ENCODE measurements around the gene GPATCH8.
"Not testable (repeated sequence)": the region's sequence is repeated elsewhere in the genome, so short reads cannot be mapped to it uniquely, and the experiment has no call there.

GPATCH8 gene

DNA sequence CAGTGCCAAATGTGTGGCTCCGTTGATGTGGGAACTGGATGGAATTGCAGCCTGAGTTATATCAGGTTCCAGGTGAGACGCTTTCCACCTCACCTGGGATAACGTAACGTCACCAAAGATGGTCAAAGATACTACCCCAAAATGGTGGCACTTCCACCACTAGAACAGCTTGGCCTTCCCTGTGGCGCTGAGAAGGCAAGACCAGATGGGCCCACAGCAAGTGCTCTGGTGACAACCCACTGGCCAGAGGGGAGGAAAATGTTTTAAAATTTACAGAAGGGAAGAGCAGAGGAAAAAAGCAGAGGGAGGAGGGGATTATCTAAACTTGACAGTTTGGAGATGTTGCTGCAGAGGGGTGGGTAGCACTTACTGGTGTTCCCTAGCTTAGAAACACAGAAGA is 106.3 kb downstream of the GPATCH8 start:
- no peak for DNase-seq

DNA sequence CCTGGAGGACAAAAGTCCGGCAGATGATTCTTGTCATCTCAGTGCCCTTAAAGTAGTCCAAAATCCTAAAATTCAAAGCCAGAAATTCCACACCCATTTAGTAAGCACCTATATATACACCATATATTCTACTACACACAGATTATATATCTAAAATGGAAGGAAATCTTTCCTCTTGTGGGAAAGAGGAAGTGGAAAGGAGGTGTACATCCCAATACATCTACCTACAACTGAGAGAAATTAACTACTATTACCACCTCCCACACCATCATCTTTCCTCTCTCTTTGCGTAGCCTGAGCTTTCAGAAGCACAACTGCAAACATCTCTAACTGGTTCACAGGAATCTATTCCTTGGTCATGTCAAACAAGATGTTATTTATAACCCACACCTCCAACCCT is 108.4 kb downstream of the GPATCH8 start:
- no peak for DNase-seq

DNA sequence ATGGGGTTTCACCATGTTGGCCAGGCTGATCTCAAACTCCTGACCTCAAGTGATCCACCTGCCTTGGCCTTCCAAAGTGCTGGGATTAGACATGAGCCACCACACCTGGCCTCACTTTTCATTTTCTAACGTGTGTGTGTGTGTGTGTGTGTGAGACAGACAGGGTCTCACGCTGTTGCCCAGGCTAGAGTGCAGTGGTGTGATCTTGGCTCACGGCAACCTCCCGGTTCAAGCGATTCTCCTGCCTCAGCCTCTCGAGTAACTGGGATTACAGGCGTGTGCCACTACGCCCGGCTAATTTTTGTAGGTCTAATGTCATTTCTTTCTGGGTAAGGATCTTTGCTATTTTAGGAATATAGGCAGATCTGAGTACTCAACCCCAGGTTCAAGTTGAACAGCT is 109.1 kb downstream of the GPATCH8 start:
- DNase-seq: not testable (repeated sequence)

DNA sequence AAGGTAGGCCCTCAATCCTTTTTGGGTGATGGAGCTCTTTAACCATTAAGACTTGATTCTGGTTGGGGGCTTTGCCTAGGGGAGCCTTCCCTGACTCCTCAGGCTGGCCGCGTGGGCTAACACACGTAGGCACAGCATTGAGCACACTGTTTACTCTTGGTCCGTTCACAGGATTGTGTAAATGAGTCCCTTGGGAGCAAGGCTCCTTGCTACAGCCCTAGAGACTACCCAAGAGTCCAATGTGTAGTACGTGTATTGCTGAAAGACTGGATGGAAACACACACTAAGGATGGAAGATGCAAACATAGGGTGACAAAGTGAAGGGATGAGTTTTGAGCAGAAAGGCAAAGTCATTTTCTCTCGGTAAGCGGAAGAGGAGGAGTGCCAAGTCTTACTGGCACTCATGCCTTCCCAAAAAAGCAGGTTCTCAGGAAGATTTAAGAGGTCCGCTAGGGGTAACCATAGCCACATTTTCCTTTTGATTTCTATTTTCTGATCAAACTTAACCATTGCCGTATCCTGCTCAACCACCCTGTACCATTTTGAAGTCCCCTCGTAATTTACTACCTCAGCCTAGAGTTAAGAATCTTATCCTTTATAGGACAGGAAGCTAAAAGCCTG is 112.8 kb downstream of the GPATCH8 start:
- no peak for DNase-seq

DNA sequence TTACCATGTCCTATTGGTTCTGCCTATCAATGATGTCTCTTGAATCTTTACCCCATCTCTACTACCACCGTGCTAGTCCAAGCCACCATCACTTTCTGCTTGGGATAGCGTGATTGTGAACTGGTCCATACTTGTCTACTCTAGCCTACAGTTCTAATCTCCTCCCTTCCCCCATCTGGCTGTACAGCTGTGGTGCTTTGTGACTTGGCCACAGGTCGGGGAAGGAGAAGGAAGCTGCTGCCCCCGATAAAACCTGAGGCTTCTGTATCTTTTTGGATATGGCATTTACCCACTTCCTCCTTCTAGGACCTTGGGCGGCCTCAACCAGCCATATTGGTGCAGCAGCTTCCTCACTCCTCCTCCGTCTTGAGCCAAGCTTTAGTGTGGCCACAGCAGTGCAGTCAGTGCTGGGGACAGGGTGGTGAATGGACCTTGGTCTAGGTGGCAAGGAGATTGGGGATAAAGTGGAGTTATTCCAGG is 113.4 kb downstream of the GPATCH8 start:
- no peak for DNase-seq

DNA sequence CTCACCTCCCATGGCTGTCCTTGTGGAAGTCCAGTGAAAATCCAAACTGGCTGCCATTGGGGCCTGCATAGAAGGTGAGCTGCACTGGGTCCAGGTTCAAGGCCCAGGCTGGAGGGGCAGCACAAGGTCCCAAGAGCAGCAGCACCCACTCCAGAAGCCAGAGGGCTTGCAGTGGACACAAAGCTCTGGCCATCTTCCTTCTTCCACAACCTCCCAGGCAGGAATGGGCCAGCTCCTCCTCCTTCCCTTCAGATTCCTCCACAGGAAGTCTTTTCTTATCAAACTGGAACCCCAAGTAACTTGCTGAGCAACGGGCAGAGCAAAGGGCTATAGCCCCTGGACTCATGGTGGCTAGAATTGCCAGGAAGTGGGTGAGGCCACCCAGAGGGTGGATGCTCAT is 113.9 kb downstream of the GPATCH8 start, which contains the start of gene ITGA2B:
ITGA2B (minus strand) TSS at position 369 of the 400 bp plus-strand sequence; CDS start at position 193, 176 bp downstream.
- no peak for DNase-seq

DNA sequence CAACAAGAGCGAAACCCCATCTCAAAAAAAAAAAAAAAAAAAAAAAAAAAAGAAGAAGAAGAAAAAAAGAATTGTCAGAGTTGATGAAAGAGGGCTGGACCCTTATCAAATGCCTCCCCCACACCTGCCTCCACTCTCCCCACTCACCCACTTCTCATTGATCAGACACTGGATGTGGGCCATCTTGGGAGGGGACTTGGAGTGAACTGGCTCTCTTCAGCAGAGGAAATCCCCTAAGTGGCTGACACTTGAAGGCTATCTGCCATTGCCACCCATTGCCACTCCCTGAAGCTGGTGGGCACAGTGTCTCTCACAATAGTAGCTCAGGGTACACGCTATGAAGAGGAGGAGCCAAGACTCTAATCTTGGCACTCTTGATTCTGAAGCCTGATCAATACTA is 115.4 kb downstream of the GPATCH8 start:
- no peak for DNase-seq

DNA sequence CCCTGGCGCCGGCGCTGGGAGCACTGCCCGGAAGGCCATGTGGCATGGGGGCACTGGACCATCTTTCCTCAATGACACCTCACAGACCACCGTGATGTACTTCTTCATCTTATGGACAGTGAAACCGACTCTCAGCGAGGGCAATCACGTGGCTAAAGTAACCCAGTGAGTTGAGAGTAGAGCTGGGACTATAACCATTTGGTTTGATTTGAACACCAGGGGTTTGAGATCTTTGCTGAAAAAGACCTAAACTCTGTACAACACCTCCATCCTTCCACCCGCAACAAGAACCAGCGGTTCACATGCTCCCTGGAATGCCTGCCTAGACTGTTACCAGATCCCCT is 117.1 kb downstream of the GPATCH8 start:
- DNase-seq: no peak

DNA sequence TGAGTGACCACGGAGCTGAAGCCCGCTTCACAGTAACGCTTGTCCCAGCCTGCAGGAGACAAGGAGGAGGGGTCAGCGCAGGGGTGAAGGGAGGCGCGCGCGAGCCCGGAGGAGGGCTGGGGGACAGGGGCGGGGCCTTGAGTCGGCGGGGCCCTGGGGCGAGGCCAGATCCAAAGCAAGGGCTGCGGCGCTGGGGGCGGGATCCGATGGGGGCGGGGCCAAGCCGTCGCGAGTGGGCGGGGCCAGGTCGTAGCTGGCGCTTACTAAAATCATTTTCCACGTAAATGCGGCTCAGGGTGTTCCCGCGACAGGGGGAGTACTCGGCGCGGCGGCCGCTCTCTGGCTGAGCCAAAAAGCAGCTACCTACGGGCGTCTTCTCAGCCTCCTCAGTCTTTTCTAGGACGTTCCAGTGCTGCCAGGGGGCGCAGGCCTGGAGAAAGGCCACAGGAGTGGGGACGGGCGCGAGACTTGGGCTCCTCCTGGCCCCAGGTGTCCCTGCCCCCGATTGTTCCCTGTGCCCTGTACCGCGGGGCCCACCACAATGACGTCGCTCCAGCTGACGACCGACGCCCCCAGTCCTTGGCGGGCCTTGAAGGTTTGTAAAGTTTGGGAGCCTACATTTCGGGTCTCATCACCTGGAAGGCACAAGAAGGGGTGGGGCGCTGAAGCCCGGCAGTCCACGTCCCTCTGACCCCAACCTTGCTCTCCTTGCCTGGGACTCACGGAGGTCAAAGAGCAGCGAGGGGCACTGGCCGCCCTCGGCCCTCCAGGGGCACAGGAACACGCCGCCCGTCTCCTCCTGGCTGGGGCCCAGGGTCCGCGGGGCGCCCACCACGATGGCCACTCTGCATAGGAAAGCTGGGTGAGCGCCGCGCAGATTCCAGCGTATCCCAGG is 117.7 kb downstream of the GPATCH8 start:
- DNase-seq: peak; percentile 68

DNA sequence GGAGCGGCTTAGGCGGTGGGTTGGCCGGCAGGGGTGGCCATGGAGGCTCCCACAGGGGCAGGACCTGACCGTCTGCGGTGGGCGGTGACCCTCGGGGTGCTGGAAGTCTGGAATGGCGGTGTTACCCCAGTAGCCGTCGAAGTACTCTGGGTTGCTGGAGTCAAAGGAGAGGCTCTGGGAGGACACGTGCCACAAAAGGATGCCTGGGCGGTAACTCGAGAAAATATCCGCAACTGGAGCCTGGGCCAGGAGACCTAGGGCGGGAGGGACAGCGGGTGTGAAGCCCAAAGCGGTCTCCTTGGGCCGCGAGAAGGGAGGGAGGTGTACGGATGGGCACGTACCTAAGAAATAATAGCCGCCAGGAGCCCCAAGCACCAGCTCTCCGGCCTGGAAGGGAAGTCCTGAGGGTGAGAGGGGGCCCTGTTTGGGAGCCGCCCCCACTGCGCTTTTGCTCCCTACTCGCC is 118.4 kb downstream of the GPATCH8 start:
- DNase-seq: no peak

DNA sequence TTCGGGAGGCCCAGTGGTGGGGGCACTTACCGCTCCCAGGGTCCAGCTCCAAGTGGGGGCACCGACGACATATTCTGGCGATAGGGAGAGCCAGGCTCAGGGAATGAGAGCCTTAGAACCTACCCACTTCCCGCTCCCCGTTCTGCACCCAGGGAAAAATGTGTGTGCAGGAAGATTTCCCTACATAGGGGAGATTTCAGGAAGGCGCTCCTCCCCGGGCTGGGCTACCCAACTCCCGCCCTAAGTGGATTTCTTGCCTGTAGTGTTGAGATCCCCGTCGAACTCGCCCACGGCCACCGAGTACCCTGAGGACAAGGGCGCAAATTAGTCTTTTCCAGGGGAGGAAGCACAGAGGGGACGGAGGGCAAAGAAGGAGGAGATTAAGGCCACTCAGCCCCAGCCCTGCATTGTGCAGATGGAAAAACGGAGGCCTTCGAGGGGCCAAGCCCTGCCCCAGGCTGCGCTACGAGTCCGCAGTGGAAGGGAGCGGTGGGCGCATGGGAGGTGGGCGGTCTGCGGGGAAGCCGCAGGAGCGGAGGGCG is 118.9 kb downstream of the GPATCH8 start:
- no peak for DNase-seq

DNA sequence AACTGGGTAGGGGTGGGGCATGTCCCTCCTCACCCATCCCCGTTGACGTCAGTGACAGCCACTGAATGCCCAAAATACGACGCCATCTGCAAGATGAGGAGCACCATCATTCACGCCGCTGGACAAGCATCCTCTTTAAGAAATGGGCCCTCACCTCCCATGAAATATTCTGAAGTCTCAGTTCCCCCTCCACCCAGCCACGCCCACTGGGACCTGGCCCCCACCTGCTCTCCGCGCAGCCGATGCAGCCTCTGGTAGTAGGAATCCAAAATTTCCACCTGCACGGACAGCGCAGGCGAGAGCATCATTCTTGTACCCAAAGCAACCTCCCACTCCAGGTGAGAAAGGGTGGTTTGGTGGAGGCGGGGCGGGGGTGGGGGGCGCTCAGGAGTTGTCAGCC is 119.3 kb downstream of the GPATCH8 start:
- DNase-seq: no peak

DNA sequence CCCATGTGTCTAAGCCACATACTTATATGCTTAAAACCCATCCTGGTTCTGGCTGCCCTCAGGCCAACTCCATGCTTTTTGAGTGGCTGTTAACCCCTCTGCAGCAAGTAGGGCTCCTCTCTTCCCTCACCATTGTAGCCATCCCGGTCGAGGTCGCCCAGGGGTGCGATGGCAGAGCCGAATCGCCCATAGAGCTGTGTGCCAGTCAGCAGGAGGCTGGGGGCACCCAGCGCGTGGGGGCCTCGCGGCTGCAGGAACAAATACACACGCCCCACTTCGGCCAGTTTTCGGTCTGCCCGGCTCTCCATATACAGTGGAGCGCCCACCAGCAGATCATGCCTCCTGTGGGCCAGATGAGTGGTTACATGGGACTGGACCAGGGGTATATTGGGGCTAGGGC is 119.8 kb downstream of the GPATCH8 start:
- no peak for DNase-seq

DNA sequence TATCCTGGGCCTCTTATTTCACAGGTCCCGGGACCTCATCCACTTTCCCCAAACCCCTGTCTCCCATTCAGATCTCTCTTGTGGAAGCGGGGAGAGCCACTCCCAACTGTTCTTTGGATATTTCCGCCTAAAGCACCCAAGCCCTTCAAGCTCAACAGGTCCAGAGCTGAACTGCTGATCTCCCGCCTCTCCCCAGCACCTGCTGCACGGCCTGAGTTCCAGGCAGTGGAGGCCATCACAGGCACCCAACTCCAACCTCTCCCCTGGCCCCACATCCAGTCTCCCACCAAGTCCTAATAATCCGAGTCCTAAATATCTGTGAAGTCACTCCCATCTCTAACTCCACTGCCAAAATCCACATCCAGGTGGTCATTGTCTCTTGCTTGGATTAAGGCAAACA is 120.3 kb downstream of the GPATCH8 start:
- DNase-seq: no peak

DNA sequence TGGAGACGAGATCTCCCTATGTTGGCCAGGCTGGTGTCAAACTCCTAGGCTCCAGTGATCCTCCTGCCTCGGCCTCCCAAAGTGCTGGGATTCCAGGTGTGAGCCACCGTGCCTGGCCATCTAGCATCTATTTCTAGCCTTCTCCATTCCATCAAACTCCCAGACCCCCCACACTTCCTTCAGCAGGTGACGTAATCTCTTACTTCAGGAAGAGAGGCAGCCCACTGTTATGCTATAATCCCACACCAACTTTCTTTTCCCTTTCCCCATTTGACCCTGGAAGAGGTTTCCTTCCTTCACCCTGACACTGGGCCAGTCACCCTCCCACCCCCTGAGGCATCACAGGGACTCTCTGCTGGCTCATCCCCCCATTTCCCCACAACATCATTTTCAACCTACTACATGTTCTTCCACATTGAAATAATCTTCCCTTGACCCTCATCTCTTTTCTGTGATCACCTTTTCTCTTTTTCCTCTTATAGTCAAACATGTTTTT is 121.3 kb downstream of the GPATCH8 start:
- DNase-seq: no peak

DNA sequence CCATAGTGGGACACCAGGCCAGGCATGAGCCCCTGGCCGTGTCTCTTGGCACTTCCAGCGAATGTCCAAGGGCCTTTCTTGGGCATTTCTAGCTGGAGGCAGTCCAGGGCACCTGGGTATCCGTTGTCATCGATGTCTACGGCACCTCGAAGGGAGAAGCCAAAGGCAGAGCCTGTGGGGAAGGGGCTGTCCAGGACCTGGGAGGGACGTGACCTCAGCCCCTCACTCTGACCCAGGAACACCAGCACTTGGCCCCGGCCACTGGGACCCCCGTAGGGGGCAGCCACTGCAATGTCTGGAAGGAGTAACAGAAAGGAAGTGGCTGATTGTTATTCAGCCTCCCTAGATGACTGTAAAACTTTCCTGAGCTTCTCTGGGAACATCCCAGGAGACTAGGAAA is 122.4 kb downstream of the GPATCH8 start:
- DNase-seq: no peak

DNA sequence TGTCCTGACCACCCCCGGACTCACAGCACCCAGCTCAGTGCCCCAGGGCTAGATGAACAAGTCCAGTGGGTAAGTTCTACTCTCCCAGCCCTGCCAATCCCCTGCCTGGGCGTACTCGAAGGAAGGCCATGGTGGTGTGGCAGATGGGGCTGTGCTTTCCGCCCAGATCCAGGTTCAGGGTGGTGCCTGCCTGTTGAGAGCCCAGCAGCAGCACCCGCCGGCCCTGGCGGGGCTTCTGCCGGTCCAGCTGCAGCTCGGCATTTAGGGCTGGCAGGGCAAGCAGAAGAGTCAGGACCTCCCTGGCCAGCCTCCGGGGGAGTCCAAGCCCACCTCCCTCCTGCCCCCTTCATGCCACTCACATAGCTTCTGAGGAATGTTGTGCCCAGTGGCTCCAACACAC is 123.3 kb downstream of the GPATCH8 start:
- DNase-seq: no peak

DNA sequence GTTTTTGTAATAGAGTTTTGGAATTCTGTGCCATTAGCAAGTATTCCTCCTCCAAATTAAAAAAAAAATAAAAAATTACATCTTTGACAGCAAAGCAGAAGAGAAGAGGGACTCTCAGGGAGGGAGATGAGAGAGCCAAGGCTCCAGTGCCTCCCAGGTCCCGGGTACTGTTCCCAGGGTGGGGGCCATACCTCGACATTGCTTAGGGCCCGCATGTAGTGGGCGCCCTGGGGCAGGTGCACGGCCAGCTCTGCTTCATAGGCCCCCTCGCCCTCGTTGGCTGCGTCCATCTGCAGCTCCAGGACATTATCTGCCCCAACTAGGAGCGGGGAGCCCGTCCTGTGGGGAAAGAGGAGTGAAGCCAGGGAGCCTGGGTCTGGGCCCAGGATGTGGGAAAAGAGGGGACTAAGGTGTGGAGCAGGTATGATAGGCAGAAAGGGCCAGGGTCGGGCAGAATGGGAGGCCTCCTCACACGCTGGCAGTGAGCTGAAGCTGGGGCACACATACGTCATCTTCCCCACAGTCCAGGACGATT is 125.0 kb downstream of the GPATCH8 start:
- no peak for DNase-seq

DNA sequence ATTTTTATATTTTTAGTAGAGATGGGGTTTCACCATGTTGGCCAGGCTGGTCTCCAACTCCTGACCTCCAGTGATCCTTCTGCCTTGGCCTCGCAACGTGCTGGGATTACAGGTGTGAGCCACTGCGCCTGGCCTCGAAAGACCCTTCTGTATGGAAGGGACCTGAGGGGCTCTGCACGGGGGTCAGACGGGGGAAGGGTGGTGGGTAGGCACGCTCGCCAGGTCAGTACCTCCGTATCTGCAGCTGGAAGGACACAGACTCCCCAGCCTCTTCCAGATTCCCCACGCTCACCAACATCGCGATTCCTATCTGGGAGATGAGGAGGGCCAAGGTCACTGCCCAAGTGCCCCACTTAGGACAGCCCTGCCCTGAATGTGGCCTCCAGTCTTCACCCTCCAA is 126.4 kb downstream of the GPATCH8 start:
- DNase-seq: no peak

DNA sequence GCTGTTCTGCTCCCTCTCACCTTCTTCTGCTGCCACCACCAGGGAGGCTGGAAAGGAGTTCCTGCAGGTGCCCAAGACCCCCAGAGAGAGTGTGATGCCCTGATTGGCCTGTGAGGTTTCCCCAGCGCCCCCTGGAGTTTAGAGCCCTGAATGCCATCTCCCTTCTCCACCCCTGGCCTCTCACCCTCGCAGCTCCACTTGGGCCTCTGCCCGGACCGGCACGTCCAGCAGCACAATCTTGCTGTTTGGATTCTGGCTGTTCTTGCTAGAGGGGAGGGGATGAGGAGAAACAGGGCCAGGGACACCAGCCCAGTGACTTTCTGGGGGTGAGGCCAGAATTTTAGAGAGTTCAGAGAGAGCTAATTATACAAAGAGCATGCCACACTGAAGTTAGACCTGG is 127.1 kb downstream of the GPATCH8 start:
- DNase-seq: no peak

DNA sequence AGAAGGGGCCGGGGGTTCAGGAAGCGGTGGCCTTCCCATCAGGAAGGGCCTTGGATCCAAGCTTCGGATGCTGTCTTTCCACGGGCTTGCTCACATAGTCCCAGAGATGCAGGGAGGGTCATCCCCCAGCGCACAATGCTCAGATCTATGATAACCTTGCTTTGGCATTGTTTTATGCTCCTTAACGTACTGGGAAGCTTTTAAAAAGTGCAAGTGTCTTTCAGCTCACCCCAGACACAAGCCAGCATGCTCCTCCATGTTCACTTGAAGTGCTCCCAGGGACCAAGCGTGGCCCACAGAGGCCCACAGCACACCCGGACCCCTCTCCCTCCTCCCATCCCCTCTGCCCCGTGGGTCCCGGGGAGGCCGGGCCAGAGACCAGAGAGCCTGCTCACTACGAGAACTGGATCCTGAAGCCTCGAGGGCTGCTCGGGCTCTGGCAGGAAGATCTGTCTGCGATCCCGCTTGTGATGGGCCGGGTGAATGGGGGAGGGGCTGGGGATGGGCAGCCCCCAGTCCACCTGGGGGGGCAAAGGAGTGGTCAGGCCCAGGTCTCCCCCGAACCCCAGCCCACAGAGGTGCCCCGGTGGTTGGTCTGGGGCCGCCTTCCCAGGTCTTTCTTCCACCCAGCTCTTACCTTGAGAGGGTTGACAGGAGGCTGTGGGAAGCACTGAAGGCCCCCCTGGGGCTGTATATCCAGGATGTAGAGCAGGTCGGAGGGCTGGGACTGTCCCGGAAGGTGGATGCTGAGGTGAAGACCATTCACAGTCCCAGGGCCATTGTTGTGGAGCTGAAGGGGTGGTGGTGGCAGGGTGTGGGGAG is 127.8 kb downstream of the GPATCH8 start:
- DNase-seq: no peak
